OCI-LY7 (cell line): Measurements from ENCODE around the gene STX17.

ENCODE experiments used
- CTCF ChIP-seq: fragments of 200-600 bp; sonication (generic); conservative IDR thresholded peaks from 2 replicates; pipeline ENCODE4 v1.5.1; 2014; ENCODE audit warnings: mild to moderate bottlenecking, antibody characterized with exemption, low read length, moderate library complexity, mixed read lengths
- EZH2phosphoT487 ChIP-seq: fragments of 200-600 bp; sonication (generic); IDR thresholded peaks from 2 replicates; pipeline ENCODE4 v1.6.1; 2018; ENCODE audit warnings: low read depth, borderline replicate concordance, mild to moderate bottlenecking, mixed run types, antibody characterized with exemption, low read length, moderate library complexity, mixed read lengths

GRCh38 chr9:99894826-99895225, 11.6 kb upstream of the STX17 start:
- no peak for TF ChIP-seq CTCF
- no peak for TF ChIP-seq EZH2phosphoT487
